AG10803 (cell line): Measurements from ENCODE around the gene ADO.
A peak's percentile ranks its signal among the peaks of the same experiment; 100 is the strongest.

Experiments used
- DNase-seq: peaks from one replicate; pipeline ENCODE4 v3.0.0; 2010; ENCODE audit warnings: low read depth
- H3K4me3 ChIP-seq: 2 replicates; pipeline ENCODE4 v1.5.1; 2011; ENCODE audit warnings: mild to moderate bottlenecking, low read length, control low read depth
- CTCF ChIP-seq: conservative IDR thresholded peaks from 2 replicates; pipeline ENCODE4 v1.5.1; 2011; ENCODE audit warnings: mild to moderate bottlenecking, low read length, control low read depth, inconsistent platforms

Gene ADO

GRCh38 chr10:62795100-62795499 is 9.4 kb upstream of the ADO start:
- DNase-seq, result no peak
- no peak for TF ChIP-seq CTCF
- H3K4me3 ChIP-seq, result no peak overlapping the region

GRCh38 chr10:62795762-62796161 is 8.8 kb upstream of the ADO start:
- DNase-seq, result no peak
- no peak overlapping the region for H3K4me3 ChIP-seq
- no peak for TF ChIP-seq CTCF

GRCh38 chr10:62796896-62797295 is 7.6 kb upstream of the ADO start:
- H3K4me3 ChIP-seq, result no peak overlapping the region
- TF ChIP-seq CTCF, result no peak
- no peak for DNase-seq

- DNase-seq, result no peak
These were observed 2.6 kb upstream of the ADO start for GRCh38 chr10:62801871-62802270.

GRCh38 chr10:62803724-62804355 is 680 bp upstream of the ADO start:
- TF ChIP-seq CTCF, result no peak
- H3K4me3 ChIP-seq, result peak overlapping the region; percentile 96
- DNase-seq, result peak; percentile 26

More at GRCh38 chr10:62801871-62802270, 2.6 kb upstream of the ADO start:
- TF ChIP-seq CTCF, result no peak
- no peak overlapping the region for H3K4me3 ChIP-seq

- peak; percentile 56 for DNase-seq
- TF ChIP-seq CTCF, result no peak
These were observed 945 bp downstream of the ADO start for GRCh38 chr10:62805231-62806099.

GRCh38 chr10:62806251-62806650 is 1.7 kb downstream of the ADO start:
- peak; percentile 53 for DNase-seq
- peak overlapping the region; percentile 96 for H3K4me3 ChIP-seq
- TF ChIP-seq CTCF, result no peak

More at GRCh38 chr10:62805231-62806099, 945 bp downstream of the ADO start:
- H3K4me3 ChIP-seq, result peak overlapping the region; percentile 96
